Activated T-cell treated with anti-CD3 and anti-CD28 coated beads, Interleukin-2, amount 50 U/mL, for 24 hours (primary cell): ENCODE results near the gene NMUR2.

Experiments
- DNase-seq: peaks from one replicate; pipeline ENCODE4 v3.0.0-alpha.2; 2020
- H3K27ac Mint-ChIP-seq: 2 replicates; pipeline ENCODE4 v1.8.0; 2020; ENCODE audit warnings: mild to moderate bottlenecking, mixed read lengths
- H3K27me3 Mint-ChIP-seq: 2 replicates; pipeline ENCODE4 v1.8.0; 2020; ENCODE audit warnings: mixed read lengths
- H3K36me3 Mint-ChIP-seq: 2 replicates; pipeline ENCODE4 v1.8.0; 2020; ENCODE audit warnings: low read depth, mixed read lengths
- H3K4me1 Mint-ChIP-seq: 2 replicates; pipeline ENCODE4 v1.8.0; 2020; ENCODE audit warnings: low read depth, mixed read lengths
- H3K4me3 Mint-ChIP-seq: 2 replicates; pipeline ENCODE4 v1.8.0; 2020; ENCODE audit warnings: mild to moderate bottlenecking, moderate library complexity, mixed read lengths
- H3K9me3 Mint-ChIP-seq: 2 replicates; pipeline ENCODE4 v1.8.0; 2020; ENCODE audit warnings: mixed read lengths

NMUR2 gene

DNA sequence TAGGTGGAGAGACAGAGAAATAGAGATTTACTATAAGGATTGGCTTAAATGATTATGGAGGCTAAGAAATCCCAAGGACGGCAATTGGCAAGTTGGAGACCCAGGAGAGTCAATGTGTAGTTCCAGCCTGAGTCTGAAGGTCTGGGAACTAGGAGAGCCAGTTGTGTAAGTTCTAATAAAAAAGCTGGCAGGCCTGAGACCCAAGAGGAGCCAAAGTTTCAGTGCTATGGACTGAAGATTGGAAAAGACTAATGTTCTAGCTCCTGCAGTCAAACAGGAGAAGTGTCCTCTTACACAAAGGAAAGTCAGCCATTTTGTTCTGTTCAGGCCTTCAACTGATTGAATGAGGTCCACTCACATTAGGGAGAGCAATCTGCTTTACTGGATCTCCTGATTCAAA, 50.0 kb downstream of the NMUR2 start:
- Mint-ChIP-seq H3K27ac (no peak overlapping the region), H3K4me3 (no peak overlapping the region), H3K36me3 (no peaks in the 10 kb centered on the region)

DNA sequence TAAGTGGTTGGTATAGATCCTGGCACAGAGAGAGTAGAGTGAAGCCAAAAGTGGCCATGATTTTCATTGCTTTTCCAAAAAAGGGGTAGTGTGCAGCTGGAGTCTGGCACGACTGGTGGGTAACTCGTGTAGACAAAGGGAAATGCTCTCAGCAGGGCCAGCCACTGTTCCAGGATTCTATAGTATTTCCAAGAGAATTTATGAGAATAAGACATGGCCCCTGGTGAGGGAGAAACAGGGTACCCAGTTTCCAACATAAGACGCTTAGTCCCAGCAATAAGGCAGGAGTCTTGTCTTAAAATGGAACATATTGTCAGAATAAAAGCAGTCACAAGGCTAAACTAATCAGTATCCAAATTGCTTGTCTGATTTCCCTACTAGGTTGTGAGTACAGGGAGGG, 52.1 kb downstream of the NMUR2 start:
- Mint-ChIP-seq H3K27ac (no peak overlapping the region), H3K27me3 (no peaks in the 10 kb centered on the region), H3K4me1 (no peaks in the 10 kb centered on the region), H3K36me3 (no peaks in the 10 kb centered on the region), H3K9me3 (no peaks in the 10 kb centered on the region), H3K4me3 (no peak overlapping the region)
- no peak for DNase-seq

More for the DNA sequence above, 50.0 kb downstream of the NMUR2 start:
- no peak for DNase-seq
- Mint-ChIP-seq H3K27me3 (no peaks in the 10 kb centered on the region), H3K9me3 (no peaks in the 10 kb centered on the region), H3K4me1 (no peaks in the 10 kb centered on the region)

DNA sequence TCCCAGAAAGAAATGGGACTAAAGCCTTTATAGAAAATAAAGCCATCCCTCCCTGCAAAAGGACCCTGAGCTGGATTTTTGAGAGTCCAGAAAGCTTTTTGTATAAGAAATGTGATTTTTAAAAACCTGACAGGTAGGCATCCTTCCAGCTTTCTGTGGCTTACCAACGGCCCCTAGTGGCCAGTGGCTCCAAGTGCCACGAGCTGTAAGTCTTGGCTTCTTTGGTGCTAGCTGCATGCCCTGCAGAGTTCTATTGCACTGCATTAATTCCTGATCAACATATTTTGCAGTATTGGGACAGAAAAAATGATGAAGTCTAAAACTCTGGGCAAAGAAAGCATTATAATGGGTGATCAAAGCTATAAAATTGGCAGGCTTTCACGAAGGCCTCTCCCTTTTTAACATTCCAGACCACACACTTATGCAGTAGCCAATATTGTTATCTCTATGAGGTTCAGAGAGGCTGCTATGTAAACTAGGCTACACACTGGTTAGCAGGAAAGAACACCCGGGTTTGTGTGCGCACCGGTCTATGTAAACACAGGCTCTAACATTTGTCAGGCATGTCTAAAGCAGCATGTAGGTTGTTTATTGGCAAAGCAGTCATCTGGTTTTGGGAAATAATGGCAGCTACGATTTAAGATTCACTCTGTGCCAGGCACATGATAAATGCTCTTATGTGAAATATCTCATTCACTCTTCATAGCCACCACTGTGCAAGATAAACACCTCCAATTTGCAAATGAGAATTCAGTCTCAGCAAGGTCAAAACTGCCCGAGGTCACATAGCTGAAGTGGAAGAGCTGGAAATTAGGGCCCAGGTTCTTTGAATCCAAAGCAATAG, 55.2 kb downstream of the NMUR2 start:
- DNase-seq: peak; percentile 26
- no peaks in the 10 kb centered on the region for H3K36me3 Mint-ChIP-seq
- H3K9me3 Mint-ChIP-seq: peaks cover 2% of the 10 kb centered on the region
- no peaks in the 10 kb centered on the region for H3K27me3 Mint-ChIP-seq
- H3K4me3 Mint-ChIP-seq: no peak overlapping the region
- H3K27ac Mint-ChIP-seq: no peak overlapping the region
- H3K4me1 Mint-ChIP-seq: no peaks in the 10 kb centered on the region
